ENCODE measurements around the gene TSPEAR.

The TSPEAR gene

DNA sequence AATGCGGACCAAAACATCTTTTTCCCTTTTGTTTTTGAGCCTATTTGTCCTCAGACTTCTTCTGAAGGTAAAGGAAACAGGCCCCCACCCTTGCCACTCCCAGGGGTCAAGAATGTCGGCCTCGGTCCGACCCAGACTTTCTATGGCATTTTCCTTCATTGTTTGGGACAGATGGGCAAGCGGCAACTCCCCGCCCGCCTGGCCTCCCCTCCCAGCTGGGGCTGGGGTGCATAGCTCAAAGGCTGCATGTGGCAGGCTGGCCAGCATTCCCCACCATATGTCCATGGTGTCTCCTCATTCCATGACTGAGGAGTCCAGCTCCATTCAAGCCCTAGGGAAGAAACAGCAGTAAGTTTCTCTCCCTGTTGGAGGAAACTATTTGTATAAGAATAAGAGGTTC, 29.4 kb upstream of the TSPEAR start:
- DNase-seq (ENCODE audit: low read depth in 2 of 2), result no peak

DNA sequence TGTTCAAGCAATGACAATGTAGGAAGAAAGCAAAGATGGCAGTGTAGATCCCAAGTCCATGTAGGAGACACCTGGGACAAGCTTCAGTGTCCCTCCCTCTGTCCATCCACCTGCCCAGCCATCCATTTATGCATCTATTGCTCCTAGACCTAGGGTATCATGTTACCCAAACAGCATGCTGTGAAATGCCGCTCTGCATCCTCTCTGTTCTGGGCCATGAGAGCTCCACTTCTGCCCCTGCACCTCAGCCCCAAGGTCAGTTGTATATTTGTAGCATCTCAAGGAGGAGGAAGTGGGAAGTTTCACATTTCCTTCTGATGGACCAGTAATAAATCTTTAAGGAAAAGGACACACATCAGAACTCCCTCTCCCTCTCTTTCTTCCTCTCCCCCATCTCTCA, 27.9 kb upstream of the TSPEAR start:
- DNase-seq (ENCODE audit: low read depth in 2 of 2), result no peak

DNA sequence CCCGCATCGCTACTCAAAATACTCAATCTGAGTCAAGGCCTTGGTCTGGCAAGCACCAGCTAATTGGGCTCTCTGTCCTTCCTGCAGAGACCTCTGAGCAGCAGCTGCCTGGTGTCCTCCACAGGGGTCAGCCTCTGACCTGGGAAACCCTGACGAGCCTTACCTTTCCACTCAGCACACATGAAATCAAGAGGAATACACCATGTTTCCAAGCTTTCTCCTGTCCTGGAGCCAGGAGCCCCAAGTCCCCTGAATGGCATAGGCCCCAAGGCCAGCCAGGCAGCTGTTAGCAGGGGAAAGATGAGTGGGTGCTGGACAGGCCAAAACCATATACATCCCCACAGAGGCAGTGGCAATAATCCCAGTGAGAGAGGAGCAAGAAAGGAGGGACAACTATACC, 27.2 kb upstream of the TSPEAR start:
- no peak for DNase-seq (ENCODE audit: low read depth in 2 of 2)

GRCh38 chr21:44737706-44738354, 26.5 kb upstream of the TSPEAR start:
- DNase-seq (ENCODE audit: low read depth in 2 of 2), result no peak

DNA sequence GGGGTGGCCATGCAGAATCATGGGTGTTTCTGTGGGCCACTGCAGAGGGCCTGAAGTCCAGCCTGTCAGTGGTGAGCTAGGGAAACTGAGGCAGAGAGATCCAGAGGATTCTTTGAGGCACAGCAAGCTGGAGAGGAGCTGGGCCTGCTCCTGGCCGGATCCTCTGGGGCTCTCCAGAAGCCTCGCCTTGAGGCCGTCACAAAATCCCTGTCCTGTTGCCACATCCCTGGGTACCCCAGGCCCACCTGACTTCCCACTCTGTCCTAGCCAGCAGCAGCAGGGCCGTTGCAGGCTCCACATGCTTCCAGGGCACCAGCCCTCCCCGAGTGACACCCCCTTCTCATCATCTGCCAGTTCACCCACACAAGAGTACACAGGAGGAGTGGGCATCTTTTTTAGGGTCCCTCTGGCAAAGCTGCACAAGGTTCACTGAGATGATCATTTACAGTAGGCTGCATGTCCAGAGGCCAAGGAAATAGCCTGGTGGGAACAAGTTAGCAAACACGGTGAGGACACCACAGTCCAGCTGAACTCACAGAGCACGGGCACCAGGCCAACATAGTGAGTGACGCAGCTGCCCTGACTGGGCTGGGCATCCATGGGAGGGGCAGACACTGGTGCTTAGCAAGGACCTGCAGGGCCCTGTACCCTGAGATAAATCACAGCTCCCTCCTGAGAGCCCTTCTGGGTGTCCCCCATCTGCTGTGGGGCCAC, 25.1 kb upstream of the TSPEAR start:
- no peak for DNase-seq (ENCODE audit: low read depth in 2 of 2)

- DNase-seq (ENCODE audit: low read depth in 2 of 2), result no peak
Measured at GRCh38 chr21:44735821-44736220, 24.4 kb upstream of the TSPEAR start.

DNA sequence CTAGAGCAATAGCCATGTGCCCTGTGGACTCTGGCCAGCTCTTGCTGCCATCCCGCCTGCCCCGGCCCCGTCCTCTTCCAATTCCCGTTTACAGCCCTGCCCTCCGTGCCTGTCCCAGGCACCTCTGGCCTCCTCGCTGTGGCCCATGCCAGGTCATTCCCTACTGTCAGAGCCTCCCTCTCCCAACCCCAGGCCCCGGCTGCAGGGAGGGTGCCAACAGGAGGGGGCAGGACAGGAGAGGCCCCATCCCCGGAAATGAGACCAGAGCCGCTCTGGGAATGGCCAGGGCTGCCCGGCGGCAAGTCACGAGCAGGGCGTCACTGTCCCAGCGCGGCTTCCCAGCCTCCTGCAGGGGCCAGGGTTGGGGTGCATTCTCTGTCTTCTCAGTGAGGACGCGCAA, 23.5 kb upstream of the TSPEAR start:
- no peak for DNase-seq (ENCODE audit: low read depth in 2 of 2)

- DNase-seq (ENCODE audit: low read depth in 2 of 2), result no peak
Measured at GRCh38 chr21:44734026-44734745, 22.8 kb upstream of the TSPEAR start.

- no peak for DNase-seq (ENCODE audit: low read depth in 2 of 2)
Measured at GRCh38 chr21:44732956-44733355, 21.6 kb upstream of the TSPEAR start.

DNA sequence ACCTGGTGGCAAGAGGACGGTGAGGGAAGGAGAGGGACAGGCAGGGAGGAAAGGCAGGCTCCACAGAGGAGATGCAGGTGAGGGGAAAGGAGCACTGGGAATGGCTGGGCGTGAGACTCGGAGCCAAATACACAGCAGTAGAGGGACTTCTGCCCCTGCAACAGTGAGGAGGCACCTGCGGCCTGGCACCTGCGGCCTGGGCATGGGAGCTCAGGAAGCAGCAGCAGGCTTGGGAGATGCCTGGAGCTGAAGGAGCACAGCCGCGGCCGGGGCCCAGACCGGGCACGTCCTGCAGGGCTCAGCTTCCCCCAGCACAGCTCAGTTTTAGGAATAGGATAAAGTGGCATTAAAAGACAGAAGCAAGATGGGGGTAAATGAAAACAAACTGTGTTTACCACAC, 20.9 kb upstream of the TSPEAR start:
- no peak for DNase-seq (ENCODE audit: low read depth in 2 of 2)

DNA sequence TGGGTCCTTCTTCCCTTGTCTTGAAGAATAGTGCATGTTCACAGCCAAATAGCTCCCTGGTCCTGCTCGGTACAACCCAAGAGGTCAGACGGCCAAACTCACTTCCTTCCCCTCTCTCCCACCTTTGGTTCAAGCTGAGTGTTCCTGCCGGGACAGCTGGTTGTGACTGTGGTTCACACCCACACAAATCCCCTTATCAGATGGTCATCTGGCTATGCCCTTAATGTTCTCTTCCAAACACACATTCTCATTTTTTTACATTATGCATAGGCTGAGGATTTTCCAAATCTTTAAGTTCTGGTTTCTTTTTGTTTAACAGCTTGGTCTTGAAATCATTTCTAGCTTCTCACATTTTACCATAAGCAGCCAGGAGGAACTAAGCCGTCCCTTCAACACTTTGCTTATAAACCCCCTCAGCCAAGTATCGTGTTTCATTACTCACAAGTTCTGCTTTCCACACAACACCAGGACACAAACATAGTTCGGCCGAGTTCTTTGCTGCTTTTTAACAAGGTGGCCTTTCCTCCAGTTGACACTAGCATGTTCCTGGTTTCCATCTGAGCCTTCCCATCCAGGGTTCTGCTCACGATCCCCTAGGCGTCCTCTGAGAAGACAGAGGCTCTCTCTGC, 19.7 kb upstream of the TSPEAR start:
- DNase-seq (ENCODE audit: low read depth in 2 of 2), result no peak

DNA sequence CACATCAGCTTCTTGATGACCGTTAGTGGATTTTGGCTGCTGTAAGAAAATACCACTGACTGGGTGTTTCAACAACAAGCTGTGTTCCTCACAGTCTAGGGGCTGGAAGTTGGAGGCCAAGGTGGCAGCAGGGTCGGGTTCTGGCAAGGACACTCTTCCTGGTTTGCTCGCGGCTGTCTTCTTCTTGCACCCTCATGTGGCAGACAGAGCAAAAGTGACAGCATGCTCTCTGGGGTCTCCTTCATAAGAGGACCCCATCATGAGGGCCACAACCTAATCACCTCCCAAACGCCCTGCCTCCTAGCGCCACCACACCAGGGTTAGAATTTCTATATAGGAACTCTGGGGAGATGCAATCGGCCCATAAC, 18.6 kb upstream of the TSPEAR start:
- DNase-seq (ENCODE audit: low read depth in 2 of 2), result no peak

GRCh38 chr21:44729336-44730027, 18.1 kb upstream of the TSPEAR start:
- no peak for DNase-seq (ENCODE audit: low read depth in 2 of 2)

- no peak for DNase-seq (ENCODE audit: low read depth in 2 of 2)
Measured at GRCh38 chr21:44728716-44729115, 17.3 kb upstream of the TSPEAR start.

- DNase-seq (ENCODE audit: low read depth in 2 of 2), result no peak
Measured at GRCh38 chr21:44727757-44728156, 16.4 kb upstream of the TSPEAR start.

GRCh38 chr21:44727321-44727720, 15.9 kb upstream of the TSPEAR start:
- no peak for DNase-seq (ENCODE audit: low read depth in 2 of 2)

DNA sequence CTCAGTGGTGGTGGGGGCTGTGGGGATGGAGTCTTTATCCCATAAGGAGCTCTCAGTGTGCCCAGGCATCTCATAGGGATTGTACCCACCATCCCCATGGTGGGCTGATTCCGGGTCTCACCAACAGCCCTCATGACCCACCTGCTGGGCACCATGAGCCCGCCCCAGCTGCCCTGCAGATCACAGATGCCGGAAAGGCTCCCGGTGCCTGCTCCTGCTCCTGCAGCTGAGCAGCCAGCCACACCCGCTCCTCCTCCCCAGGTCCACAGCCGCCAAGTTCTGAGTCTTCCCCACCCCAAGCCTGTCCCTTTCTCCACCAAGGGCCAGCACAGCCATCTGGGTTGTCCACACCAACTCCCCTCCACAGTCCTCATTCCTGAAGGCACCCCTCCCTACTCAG, 15.5 kb upstream of the TSPEAR start:
- DNase-seq (ENCODE audit: low read depth in 2 of 2), result no peak

DNA sequence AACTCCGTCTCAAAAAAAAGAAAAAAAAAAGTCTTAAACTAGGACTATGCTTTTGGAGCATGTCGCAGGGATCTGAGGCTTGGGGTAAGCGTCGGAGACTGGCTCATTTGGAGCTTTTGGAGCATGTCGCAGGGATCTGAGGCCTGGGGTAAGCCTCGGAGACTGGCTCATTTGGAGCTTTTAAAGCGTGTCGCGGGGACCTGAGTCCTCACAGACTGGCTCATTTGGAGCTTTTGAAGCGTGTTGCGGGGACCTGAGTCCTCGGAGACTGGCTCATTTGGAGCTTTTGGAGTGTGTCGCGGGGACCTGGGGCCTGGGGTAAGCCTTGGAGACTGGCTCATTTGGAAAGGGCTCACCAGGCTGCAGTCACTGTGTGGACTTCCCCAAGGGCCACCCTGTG, 13.6 kb upstream of the TSPEAR start:
- no peak for DNase-seq (ENCODE audit: low read depth in 2 of 2)

DNA sequence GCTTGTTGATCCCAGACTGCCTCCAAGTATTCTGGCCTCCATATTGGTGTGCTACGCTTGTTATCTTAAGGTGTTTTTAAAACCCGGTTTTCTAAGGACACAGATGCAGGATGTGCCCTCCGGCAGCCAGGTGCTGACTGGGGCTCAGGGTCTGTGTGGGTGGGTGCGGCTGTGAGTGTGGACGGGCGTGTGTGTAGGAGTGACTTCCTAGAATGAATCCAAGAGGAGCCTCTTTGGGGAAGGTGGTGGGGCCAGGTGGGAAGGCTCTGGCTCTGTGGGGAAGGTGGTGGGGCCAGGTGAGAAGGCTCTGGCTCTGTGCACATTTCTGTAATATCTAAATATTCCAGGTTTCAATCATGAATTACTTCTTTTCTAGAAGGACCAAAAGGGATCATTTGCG, 12.8 kb upstream of the TSPEAR start:
- DNase-seq (ENCODE audit: low read depth in 2 of 2), result no peak

GRCh38 chr21:44723177-44724131, 12.1 kb upstream of the TSPEAR start:
- no peak for DNase-seq (ENCODE audit: low read depth in 2 of 2)

DNA sequence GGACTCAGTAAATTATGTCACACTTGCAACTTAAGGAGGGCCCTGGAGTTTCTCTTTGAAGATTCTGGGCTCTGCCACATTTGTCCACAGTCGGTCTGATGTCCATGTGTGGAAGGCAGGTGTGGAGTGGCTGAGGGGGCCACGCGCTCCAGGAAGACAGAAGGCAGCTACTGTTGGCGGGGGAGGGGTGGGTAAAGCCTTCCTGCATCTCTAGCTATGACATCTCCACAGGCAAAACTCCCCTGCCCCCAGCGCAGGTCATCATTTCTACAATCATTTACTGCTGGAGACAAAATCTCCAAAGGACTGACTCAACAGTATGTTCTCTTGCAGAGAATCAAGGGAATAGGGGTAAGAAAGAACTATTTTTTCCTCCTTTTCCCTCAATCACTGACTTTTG, 11.4 kb upstream of the TSPEAR start:
- DNase-seq (ENCODE audit: low read depth in 2 of 2), result no peak

Data from stimulated activated CD4-positive, alpha-beta T cell treated with anti-CD3 and anti-CD28 coated beads, Interleukin-1b, Interleukin-23, amount 100 ng/mL, for 4 hours (primary cell).